ENCODE data around the gene LLGL2.
"Not testable (repeated sequence)": the region's sequence is repeated elsewhere in the genome, so short reads cannot be mapped to it uniquely, and the experiment has no call there.

LLGL2 gene

GRCh38 chr17:75571197-75571884 lies 45.8 kb downstream of the LLGL2 start:
- DNase-seq = no peak

DNA sequence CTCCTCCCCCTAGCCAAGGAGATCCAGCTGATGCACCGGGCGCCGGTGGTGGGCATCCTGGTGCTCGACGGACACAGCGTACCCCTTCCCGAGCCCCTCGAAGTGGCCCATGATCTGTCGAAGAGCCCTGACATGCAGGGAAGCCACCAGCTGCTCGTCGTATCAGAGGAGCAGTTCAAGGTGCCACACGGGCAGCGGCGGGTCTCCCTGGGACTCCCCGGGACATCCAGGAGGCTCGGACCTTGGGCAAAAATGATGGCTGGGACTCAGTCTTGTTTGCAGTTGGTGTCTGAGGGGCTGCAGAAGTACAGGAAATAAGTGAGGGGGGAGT lies 46.4 kb downstream of the LLGL2 start:
- no peak for DNase-seq

GRCh38 chr17:75572713-75573539 lies 47.4 kb downstream of the LLGL2 start:
- DNase-seq = no peak

GRCh38 chr17:75573540-75573957 lies 48.1 kb downstream of the LLGL2 start:
- DNase-seq = no peak

GRCh38 chr17:75573994-75574393 lies 48.5 kb downstream of the LLGL2 start:
- no peak for DNase-seq

- no peak for DNase-seq
Measured at GRCh38 chr17:75574404-75575036, 49.0 kb downstream of the LLGL2 start.

GRCh38 chr17:75575197-75575596 lies 49.7 kb downstream of the LLGL2 start:
- no peak for DNase-seq

GRCh38 chr17:75575728-75576127 lies 50.2 kb downstream of the LLGL2 start:
- no peak for DNase-seq

DNA sequence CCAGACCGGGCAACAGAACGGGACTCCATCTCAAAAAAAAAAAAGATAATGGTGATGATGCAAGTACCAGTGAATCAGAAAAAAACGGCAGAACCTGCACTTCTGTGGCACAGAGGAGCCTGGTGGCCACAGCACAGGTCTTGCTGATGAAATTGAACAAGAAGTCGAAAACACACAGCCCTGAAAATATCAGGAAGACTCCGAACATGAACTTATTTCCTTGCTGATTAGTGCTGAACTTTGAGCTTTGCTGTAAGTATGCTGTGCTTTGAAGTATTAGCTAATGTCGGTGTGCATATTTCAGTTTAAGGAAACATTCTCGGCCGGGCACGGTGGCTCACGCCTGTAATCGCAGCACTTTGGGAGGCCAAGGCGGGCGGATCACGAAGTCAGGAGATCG lies 51.2 kb downstream of the LLGL2 start:
- DNase-seq = no peak

- not testable (repeated sequence) for DNase-seq
Measured at GRCh38 chr17:75581121-75581725, 55.7 kb downstream of the LLGL2 start.

GRCh38 chr17:75583197-75583596 lies 57.7 kb downstream of the LLGL2 start:
- DNase-seq = not testable (repeated sequence)

DNA sequence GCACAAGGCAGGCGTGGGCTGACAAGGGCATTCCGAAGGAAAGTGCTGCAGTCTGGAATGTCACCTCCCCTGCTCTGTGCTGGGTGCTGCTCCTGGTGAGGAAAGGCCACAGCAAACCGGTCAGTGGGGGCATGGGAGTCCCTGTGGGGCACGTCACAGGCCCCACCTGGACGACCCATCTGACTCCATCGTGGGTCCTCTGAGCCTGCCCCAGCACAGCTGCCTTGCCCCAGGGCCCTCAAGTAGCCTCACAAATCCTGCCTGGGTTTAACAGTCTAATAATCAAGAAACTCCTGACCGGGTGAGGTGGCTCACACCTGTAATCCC lies 59.3 kb downstream of the LLGL2 start:
- DNase-seq = no peak

DNA sequence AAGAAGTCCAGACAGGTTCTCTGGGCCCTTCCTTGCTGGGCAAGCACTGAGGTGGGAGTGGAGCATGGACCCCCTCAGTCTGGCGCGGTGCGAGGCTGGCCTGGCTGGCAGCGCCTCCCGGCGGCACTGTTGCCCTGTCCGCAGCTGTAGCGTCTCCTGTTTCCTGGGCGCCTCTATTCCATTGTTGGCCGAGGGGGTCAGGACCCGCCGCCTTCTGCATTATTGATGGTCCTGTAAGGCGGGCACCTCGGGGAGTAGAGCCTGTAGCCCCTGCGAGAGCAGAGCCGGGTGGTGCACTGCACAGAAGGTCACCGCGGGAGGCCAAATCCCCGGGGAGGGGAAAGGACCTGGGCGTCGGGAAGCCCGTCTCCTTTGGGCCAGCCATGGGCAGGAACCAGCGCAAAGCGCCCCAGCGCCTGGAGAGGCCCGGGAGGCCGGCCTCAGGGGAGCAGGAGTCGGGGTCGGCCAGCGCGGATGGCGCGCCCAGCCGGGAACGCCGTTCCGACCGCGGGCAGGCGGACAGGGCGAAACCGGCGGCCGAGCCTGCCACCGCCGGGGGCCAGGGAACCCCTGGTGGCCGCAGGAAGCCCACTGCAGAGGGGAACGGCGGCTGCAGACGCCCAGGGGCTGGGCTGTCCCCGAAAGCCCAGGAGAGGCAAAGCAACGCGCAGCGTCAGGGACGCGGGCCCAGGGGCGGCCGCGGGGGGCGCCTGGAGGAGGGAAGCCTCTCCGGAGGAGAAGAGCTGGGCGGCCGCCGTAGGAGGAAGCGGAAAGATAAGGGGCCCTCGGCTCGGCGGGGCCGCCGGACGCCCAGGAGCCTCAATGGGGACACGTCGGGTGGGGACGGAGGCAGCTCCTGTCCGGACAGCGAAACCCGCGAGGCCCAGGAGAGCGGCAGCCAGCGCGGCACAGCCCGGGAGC lies 62.4 kb downstream of the LLGL2 start, which contains the start of gene MYO15B:
Gene MYO15B (plus strand): TSS at position 126 of the 921 bp plus-strand sequence. CDS start 258 bp downstream, at position 384.
- DNase-seq = peak; percentile 17

GRCh38 chr17:75588596-75589011 lies 63.1 kb downstream of the LLGL2 start:
- DNase-seq = no peak

DNA sequence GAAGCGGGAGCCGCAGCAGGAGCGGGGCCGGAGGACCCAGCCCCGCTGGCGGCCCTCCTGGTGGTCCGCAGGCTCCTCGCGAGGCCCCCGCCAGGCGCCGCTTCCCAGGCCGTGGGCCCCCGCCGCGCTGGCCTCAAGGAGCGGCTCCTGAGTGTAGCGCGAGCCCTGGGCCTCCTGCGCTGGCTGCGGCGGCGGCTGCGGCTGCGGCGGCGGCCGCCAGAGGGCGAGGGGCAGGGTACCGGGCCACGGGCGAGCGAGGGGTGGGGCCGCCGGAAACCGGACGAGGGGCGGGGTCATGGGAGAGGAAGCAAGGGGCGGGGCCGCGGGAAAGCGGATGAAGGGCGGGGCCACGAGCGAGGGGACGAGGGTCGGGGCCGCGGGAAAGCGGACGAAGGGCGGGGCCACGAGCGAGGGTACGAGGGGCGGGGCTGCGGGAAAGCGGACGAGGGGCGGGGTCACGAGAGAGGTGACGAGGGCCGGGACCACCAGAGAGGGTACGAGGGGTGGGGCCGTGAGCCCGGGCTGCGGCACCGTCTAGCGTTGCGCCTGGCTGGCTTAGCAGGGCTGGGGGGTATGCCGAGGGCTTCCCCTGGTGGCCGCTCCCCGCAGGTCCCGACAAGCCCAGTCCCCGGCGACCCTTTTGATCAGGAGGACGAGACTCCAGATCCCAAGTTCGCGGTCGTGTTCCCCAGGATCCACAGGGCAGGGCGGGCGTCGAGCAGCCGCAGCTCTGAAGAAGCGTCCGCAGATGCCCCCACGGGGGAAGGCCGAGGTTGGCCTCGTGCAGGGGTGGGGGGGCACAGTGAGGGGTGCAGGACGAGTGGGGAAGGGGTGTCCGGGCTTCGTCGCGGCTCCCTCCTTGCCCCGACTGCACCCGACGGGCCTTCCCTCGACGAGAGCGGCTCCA lies 63.8 kb downstream of the LLGL2 start:
- peak; percentile 53 for DNase-seq

DNA sequence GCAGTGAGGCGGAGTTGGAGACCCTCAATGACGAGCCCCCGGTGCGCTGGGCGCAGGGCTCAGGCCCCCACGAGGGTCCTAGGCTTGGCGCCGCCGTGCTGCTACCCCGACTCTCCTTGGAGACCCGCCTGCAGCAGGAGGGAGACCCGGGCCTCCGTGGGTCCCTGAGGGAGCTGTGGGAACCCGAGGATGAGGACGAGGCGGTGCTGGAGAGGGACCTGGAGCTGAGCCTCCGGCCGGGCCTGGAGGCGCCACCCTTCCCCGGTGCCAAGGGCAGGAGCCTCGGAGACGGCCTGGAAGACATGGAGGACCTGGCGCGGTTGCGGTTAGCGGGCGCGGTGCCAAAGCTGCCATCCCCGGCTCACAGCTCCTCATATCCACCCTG lies 64.4 kb downstream of the LLGL2 start:
- DNase-seq = no peak

- no peak for DNase-seq
Measured at GRCh38 chr17:75590314-75590761, 64.8 kb downstream of the LLGL2 start.

- no peak for DNase-seq
Measured at GRCh38 chr17:75590849-75591721, 65.6 kb downstream of the LLGL2 start.

GRCh38 chr17:75591722-75592302 lies 66.3 kb downstream of the LLGL2 start:
- DNase-seq = no peak

Measured in NCI-H524 treated with DMSO at 0.1 percent for 48 hours (cell line).